HPDE6-E6E7 (cell line): Measurements from ENCODE around the gene CDC45.

Experiments used
- DNase-seq: peaks from one replicate; pipeline ENCODE4 v3.0.0; 2011; ENCODE audit warnings: missing footprints; ENCODE audit errors: extremely low spot score

CDC45 gene

DNA sequence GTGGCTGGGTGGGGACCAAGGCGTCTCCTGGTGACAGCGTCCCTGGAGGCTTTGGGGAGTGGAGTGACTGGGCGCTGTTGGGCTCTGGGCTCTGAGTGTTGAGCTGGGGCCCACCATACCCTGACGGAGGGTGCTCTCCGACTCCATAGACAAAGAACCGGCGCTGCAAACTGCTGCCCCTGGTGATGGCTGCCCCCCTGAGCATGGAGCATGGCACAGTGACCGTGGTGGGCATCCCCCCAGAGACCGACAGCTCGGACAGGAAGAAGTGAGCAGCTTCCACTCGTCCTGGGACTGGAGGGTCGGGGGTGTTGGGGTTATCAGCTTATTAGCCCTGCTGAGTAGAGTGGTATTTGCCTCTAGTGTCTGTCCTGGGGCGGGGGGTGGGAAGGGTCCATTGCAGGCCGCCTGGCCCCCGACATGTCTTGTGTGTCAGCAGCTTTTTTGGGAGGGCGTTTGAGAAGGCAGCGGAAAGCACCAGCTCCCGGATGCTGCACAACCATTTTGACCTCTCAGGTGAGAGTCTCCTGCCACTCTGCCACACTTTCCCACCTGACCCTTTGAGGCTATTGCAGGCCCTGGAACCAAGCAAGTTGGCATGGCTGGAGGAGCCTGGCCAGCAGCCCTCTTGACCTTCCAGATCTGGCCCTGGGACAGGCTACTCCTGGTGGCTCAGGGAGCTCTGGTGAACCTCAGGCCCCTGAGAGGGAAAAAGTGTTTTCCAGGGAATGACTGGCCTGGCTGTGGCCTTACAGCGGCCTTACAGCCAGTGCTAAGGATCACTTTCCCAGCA lies 36.9 kb downstream of the CDC45 start:
- DNase-seq, result no peak

DNA sequence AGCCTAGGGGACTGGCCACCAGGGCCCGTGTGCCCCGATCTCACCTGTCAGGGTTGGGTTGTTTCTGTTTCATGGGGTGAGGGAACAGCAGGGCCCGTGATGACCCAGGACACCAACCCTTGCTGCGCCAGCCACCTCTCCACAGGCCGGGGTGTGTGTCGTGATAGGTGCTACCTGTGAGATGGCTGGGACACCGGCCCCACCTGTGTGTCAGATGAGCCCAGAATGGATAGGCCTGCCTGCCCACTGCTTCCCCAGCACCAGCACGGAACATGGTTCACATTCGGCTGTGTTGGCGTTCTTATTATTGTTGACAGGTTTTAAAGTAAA lies 37.4 kb downstream of the CDC45 start:
- DNase-seq, result no peak

DNA sequence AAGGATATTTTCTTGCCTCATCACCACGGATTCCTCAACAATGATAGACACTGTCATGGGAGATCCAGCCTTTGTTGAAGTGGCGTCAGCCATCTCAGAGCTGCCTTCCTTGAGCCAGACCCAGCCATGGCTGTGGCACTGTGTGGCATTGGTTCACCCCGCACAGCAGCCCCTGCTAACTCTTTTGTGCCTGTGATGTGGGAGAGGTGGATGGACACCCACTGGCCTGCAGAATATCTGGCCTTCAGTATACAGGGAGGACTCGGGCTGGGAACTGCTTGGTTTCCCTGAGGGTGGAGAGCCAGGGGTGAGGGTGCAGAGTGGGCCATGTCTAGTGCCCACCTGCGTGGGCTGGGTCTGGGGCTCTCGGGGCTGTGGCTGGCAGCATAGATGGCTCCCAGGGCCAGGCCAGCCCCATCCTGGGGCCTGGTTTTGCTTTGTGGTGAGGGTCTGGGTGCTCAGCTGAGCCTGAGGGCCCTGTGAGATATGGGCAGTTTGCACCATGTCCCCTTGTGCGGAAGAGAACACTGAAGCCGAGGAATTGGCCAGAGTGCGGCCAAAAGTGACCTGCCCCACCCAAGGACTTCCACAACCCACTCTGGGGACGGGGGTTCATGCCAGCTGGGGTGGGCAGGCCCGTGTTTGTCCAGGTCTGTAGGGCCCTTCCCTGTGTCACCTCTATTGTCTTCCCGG lies 38.3 kb downstream of the CDC45 start:
- no peak for DNase-seq

DNA sequence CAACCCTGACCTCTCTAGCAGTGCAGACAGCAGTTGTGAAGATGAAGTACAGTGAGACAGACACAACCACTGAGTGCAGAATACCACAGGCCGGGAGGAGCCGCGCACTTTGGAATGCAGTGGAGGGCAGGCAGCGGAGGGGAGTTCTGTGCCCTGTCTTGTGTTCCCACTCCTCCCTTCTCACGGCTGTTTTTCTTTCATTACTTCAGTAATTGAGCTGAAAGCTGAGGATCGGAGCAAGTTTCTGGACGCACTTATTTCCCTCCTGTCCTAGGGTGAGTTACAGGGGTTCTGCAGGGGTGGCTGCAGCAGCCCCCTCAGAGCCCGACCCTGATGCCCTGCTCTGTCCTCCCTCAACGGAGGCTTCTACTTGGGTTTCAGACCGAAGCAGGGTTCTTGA lies 38.9 kb downstream of the CDC45 start:
- DNase-seq, result no peak

DNA sequence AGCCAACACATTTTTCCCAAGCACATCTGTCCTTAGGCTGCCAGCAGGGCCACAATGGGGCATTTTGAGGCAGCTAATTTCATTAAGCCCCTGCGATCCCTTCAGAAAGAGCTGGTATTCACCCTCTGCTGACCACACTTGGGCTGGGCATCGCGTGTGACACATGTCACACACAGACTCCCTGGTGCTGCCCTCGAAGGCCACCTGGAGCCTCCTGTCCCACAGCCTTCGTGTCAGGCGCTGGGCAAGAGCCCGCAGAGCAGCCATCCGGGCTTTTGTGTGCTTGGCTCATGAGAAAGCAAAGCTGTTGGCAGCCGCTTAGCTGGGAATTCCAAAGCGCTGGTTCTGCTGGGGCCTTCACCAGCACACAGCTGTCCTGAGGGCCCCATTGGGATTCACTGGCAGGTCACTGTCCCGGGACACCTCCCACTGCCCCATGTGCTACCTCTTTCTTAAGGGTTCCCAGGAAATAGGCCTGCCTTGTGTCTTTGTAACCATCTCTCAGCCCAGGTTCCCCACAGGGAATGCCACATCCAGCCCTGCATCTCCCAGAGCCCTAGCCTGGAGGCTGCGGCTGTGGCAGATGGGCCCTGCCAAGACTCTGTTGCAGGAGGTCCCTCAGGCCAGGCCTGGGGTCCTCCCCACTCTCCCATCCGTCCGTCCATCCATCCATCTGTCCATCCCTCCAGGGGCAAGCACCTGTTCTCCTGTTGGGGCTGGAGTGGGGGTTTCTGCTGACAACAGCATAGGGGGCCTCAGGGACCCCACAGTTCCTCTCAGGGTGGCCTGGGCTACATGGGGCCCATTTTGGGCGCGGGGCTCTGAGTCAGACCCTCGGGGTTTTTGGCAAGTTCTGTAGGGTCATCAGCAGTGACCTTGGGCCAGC lies 39.6 kb downstream of the CDC45 start:
- DNase-seq, result no peak

DNA sequence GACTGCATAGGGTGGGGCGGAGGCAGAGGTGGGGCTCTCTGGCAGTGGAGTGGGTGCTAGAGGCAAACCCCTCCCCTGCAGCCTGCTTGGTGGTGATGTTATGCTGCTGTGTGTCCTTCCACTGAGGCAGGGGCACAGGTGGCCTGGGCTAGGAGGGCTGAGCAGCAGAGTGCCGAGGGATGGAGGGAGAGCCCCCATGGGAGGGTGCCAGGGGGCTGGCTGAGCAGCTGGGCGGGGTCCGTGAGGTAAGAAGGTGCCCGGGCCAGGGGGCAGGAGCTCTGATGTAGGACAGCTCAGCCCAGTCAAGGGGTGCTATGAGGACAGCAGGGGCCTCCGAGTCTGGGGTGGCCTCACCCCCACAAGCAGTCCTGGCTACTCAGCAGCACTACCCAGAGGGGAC lies 40.3 kb downstream of the CDC45 start:
- DNase-seq, result no peak

DNA sequence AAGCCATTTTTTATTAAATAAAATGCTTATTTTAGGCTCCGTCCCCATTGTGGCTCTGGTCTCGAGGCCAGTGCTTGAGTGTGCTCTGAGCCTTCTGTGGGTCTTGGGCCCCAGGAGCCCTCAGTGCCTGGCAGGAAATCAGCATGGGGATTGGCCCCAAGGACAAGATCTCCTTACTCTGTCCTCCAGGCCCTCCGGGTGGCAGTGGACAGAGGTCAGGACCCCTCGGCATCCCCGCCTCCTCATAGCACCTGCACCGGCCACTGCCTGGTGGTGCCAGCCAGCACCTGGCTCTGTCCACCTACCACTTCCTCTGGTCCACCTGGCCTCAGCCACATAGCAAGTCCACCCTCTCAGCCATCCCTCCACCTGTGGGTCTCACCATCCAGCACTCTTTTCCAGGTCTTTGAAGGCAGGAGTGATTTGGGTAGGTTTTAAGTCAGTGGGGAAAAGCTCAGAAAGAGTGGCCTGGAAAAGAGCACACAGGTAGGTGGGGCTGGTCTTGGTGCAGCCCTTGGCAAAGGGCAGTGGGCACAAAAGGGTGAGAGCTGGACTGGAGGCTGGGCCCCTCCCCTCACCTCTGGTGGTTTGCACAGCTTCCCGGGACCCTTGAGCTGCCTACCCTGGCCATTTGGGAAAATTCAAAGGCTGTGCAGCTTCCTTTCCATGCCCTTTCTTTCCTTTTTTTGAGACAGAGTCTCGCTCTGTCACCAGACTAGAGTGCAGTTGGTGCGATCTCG lies 41.0 kb downstream of the CDC45 start:
- no peak for DNase-seq

DNA sequence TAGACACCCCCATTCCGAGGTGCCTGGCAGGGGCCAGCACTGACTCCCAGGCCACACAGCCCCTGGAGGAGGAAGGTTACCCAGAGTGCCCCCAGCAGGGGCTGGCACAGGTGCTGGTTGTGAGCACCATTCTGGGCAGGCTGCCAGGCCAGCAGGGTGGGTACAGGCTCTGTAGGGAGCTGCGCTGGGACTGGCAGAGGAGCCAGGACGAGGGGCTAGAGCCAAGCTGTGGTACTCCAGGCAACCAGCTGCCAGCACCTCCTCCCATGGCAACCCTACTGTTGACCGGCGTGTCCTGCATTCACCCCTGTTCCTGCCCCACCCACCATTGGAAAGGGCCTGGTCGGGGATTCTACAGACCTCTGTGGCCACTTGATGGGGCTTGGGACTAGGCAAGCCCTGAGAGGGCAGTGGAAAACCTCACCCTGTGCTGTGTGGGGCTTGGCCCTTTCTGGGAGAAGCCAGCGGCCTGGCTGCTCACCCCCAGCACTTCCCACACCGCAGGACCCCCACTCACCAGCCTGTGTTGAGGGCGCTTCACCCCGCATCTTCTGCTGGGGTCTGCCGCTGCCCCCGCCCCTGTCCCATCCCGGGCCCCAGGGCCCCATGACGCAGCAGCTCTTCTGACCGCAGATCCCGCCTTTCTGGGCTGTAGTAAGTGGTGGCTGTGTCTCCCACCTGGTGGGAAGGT lies 42.6 kb downstream of the CDC45 start:
- DNase-seq, result no peak

DNA sequence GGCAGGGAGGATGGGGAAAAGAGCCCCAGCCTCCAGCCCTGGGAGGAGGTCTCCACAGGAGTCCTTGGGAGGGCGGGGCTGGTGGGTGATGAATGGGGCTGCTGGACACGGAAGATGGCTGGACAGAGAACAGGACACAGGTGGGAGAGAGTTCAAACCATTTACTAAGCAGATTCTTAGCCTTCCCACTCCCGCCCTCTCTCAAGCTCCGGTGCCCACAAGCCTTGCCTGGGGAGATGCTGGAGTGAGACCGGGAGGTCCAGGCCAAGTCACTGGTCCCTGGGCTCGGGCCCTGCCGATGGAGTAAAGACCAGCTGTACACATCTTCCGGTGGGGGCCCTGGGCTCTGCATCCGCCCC lies 43.1 kb downstream of the CDC45 start:
- no peak for DNase-seq

DNA sequence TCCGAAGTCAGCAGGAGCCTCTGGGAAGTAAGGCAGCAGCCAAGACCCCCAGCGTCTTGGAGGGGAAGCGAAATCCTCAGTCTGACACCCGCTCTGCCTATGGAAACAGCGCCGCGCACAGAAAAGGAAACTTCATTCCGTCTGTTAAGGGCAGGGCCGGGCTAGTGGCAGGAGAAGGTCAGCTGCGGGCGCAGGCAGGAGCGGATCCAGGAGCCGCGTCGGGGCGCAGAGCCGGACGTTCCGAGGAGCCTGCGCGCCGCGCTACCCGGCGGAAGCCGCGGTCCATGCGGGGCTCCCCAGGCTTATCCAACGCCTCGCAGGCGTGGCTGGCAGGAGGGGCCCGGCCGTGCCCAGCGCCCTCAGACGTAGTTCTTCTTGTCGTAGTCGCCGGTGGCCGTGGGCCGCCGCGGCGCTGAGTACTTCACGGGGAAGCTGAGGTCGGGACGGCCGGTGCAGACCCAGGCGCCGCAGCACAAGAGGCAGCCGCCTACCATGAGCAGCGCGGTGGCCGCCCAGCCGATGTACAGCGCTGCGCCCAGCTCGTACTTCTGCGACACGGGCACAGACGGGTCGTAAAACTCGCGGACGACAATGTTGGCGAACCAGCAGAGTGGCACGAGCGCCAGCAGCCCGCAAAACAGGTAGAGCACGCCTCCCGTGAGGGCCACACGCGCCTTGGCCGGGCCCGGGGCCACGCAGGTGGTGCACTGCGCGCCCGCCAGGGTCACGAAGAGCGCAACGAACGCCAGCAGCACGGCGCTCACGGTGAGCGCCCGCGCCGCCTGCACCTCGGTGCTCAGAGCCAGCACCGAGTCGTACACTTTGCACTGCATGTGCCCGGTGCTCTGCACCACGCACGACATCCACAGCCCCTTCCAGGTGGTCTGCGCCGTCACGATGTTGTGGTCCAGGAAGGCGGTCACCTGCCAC lies 43.8 kb downstream of the CDC45 start:
- DNase-seq, result no peak

DNA sequence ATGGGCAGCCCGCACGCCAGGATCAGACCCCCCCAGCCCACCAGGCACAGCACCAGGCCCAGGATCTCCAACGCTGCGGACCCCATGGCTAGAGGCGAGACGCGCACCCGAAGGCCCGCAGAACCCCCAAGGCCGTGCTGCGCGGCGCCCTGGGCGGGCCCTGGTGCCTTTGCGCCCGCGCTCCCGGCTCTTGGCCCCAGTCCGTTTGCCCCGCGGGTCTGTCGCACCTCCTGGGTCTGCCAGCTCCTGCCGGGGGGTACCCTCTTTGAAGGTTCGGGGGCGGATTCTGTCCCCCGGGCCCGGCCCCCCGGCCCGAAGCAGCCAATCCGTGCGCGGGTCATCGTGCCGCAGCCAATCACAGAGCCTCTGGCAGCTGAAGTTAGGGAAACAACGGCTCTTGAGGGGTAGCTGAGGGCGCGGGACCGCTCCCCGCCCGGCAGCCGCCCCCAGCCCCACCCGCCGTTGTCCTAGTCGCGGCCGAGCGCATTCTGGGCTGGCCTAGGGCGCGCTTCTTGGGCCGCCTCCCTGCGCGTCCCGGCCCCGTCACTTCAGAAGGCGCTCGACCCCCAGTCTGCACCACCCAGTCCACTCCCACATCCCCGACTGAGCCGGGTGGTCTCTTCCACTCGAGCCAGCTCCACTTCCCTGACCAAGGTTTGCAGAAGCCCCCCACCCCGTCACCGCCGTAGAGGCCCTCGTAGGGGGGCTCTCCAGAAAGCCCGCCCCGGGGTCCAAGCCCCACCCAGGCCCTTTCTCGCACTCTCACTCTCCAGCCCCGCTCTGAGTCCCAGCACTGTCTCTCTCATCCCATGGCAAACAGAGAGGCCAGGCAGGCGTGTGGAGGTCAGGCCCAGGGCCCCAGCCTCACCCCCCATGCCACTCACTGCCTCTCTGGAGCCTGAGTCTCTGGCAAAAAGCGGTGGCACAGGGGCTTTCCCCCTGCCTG lies 44.7 kb downstream of the CDC45 start, which contains the start of gene CLDN5:
TSS of gene CLDN5 (minus strand) at position 241 of the 946 bp plus-strand sequence. CDS start at position 86, 155 bp downstream.
- no peak for DNase-seq

DNA sequence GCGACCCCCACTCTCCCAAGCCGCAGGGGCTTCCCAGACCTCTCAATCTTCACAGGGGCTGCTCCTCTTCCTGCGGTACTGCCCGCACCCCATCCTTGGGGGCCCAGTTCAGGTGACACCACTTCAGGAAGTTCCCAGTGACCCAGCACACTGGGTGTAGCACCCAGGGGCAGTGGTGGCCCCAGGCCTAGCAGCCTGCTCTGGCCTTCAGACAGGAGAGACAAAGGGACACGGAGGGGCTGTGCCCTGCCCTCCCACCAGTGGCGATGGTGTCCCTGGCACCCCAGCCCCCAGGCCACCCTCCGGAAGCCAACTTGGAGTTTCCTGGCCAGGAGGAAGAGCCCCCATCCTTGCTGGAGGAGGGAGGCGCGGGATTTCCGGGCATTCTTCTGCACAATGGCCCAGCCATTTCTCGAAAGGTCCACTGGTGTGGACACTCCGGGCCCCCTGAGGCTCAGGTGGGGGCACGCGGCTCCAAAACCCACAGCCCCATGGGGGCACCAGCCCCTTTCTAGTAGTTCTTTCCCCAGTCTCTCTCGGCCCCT lies 45.5 kb downstream of the CDC45 start:
- DNase-seq, result no peak

DNA sequence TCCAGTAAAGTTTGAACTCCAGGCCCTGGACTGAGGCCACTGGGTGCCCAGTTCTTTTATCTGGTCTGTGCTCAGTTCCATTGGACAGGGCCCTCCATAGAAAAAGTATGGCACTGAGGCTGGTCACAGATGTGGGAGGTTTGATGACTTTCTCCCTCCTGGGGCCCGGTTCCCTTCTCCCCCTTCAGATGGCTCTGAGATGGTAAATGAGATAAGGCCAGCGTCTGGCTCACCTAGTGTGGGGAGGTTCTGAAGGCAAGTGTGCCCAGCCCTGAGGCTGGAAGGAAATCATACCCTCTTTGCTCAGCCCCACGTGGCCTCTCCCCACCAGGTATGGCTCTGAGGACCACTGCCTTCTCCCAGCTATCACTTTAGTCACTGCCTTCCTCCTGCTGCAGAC lies 45.9 kb downstream of the CDC45 start:
- DNase-seq, result no peak

DNA sequence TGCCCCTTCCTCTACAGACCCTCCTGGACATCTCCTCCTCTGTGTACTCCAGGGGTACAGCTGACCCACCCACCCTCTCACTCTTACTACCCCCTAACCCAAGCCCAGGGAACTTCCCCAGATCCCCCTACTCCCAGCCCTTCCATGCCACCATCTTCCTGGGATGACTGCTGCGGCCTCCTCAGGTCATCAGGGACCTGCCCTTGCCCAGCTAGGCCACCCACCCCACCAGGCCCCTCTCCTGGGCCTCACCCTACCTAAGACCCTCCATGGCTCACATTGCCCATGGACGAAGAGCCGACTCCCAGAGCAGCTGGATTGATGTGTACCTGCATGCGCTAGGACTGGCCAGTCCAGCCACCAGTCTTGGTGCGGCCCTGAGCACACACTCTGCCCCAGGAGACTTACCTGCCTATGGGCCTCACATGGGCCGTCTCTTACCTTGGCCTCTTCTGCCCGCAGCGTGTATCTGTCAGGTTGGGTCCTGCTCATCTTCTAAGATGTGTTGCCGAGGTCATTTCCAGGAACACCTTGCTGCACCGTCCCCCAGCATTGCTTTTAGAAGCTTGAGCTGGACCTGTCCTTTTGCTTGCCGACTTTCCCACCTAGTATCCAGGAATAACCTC lies 46.5 kb downstream of the CDC45 start:
- no peak for DNase-seq

DNA sequence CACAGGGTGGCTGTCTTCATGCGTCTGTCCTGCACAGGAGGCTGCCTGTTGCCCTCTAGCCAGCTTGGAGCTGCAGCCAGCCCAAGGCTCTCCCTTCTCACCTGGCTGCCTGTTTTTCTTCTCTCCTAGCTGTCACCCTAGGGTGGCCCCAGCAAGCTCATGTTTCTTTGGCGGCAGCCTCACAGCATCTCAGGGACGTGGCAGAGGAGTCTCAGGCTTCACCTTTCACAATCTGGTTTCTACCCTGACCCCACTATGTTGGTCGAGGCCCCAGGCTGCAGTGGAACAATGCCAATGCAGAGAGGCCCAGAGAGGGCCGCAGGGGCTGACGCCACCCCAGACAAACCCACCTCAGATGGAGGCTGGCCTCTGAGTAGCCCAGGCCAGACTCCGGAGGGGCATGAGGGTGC lies 47.0 kb downstream of the CDC45 start:
- no peak for DNase-seq

DNA sequence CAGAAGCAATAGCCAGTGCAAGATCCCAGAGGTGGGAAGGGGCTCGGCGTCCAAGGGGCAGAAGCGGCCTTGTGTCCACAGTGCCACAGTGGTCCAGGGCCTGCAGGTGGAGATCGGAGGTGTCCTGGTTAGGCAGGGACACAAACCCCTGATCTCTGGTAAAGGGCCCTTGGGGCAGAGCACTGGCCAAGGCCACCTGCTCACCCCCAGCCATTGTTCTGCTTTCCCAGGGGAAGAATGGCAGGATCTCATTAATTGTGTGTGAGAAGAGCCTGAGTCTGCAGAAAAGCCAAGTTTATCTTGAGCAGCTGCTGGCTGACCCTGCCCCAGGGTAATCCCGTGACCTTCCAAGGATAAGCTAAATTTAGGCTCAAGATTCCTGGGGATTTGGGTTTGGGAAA lies 47.6 kb downstream of the CDC45 start:
- DNase-seq, result no peak

DNA sequence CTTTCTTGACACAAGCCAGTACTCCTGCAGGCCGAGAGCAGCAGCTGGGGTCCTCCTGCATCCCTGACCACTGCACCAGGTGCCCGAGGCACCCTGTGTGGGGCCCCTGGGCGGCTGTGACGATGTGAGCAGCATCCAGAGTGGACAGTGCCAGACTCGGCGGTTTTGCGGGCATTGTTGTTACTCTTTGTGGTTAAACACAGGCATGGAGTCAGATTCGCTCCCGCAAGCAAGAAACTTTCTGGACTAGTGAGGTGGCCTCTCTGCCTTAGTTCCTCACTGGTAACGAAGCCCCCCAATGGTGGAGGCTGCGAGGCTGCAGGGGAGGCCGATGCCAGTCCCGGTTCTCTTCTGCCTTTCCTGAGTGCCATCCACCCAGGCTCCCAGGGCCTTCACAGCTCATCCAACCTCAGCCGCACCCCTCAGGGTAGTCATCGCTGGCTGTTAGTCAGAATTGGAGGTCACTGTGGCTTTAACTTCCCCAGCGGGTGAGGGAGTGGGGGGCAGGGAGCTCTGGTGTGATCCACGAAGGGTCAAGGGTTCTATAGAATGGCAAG lies 48.2 kb downstream of the CDC45 start:
- DNase-seq, result peak; percentile 52

DNA sequence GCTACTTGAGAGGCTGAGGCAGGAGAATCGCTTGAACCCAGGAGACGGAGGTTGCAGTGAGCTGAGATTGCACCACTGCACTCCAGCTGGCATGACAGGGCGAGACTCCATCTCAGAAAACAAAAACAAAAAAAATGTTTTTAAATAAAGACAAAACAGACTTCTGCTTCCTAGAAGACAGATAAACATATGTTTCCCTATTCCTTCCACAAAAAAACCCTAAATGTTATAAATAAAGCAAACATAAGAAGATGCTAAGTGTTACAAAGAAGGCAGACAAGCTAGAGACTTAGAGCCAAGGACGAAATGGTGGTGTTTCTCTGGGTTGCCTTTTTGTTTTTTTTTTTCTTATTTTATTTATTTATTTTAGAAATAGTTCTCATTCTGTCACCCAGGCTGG lies 50.1 kb downstream of the CDC45 start:
- no peak for DNase-seq
